Keratinocyte (primary cell): ENCODE data around the gene C19orf12.

ENCODE experiments used
- CTCF ChIP-seq, 3 experiments: IDR thresholded peaks in 1 of 3; conservative IDR thresholded peaks in 1 of 3; optimal IDR thresholded peaks in 1 of 3; 2 replicates in 2 of 3; 3 replicates in 1 of 3; pipeline versions ENCODE3 to v1.5.1; 2011; ENCODE audit warnings: low read length in 3 of 3, mild to moderate bottlenecking in 3 of 3, moderate library complexity in 2 of 3, control low read depth in 1 of 3, inconsistent platforms in 1 of 3; ENCODE audit not compliant: insufficient read depth in 2 of 3; ENCODE audit errors: extremely low read depth in 1 of 3
- EZH2 ChIP-seq: IDR thresholded peaks from one replicate; pipeline ENCODE4 v1.6.1; 2012; ENCODE audit warnings: inconsistent platforms, mild to moderate bottlenecking, low read length, moderate library complexity

GRCh38 chr19:29753934-29754305, 38.9 kb upstream of the C19orf12 start:
- TF ChIP-seq CTCF (optimal IDR thresholded peaks at IDR 0.05 in 1 of 3, IDR thresholded peaks at IDR 0.05 in 1 of 3, conservative IDR thresholded peaks at IDR 0.05 in 1 of 3; ENCODE audit: extremely low read depth in 1 of 3, insufficient read depth in 2 of 3, low read length in 3 of 3) = no peak
- TF ChIP-seq EZH2 = no peak
